ENCODE measurements around the gene MAN2A1. TPM values are rescaled to one million over a fixed set of nuclear protein-coding genes. Genes with fewer than 3 reads are reported as not detected.

Gene MAN2A1
- total RNA-seq, 4 donors from 2014 or later, result 53.1 to 83.6 (median 59.3) TPM

DNA sequence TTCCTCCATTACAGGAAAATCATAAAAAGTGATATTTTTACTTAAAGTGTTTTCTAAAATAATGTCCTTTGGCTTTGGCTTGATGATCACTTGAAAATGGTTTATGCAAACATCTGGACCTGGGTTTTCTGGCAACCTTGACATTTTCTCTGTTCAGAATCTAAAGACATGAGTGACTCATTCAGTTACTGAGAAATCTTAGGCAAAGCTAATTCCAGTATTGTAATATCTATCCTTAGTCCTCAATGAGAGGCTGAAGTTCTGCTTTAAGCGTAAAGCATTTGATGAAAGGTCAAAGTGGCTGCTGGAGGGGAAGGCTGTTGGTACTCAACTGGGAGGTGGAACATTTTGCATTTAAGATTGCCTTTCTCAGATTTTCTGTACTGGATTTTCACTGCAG, 2.3 kb downstream of the MAN2A1 start:
- Histone ChIP-seq H3K9me3 (no peaks in the 10 kb centered on the region), H3K4me3 (replicated peaks in 1 of 3) (no peak overlapping the region), H3K27ac (no peak overlapping the region), H3K36me3 (no peaks in the 10 kb centered on the region), H3K27me3 (no peaks in the 10 kb centered on the region), H3K4me1 (peaks cover 18 to 37% of the 10 kb centered on the region in 2 donors)
- intact Hi-C loops (cut with DNase I), result no loop called here
- 59 to 77% methylated on average over 1 of the region's 1 CpG for WGBS, 2 donors
- no peak for DNase-seq
- TF ChIP-seq CTCF (IDR thresholded peaks at IDR 0.05), result no peak
- no peak for TF ChIP-seq POLR2A (IDR thresholded peaks at IDR 0.05)

DNA sequence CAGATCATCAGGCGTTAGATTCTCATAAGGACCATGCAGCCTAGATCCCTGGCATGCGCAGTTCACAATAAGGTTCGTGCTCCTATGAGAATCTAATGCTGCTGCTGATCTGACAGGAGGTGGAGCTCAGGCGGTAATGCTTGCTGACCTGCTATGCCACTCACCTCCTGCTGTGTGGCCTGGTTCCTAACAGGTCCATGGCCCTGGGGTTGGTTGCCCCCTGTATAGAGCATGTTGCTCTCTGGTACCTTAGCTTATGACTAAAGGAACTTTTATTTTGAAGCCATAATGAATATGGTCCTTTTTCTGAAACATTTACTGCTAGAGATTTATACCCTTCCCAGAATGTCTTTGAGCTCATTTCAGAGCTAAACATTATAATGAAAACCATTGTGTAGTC, 3.1 kb downstream of the MAN2A1 start:
- Histone ChIP-seq H3K4me3 (replicated peaks in 1 of 3) (no peak overlapping the region), H3K27ac (no peak overlapping the region), H3K9me3 (no peaks in the 10 kb centered on the region), H3K27me3 (no peaks in the 10 kb centered on the region), H3K36me3 (no peaks in the 10 kb centered on the region), H3K4me1 (peaks cover 18 to 37% of the 10 kb centered on the region in 2 donors)
- TF ChIP-seq CTCF (IDR thresholded peaks at IDR 0.05), result no peak
- no peak for TF ChIP-seq POLR2A (IDR thresholded peaks at IDR 0.05)
- DNase-seq, result no peak
- 87 to 91% methylated on average over 4 of the region's 4 CpGs for WGBS, 2 donors
- intact Hi-C loops (cut with DNase I), result no loop called here

- no peak for TF ChIP-seq POLR2A (IDR thresholded peaks at IDR 0.05)
- TF ChIP-seq CTCF (IDR thresholded peaks at IDR 0.05), result no peak
- no peak for DNase-seq
- H3K27ac ChIP-seq, result no peak overlapping the region
- no peak overlapping the region for H3K4me3 ChIP-seq (replicated peaks in 1 of 3)
- intact Hi-C loops (cut with DNase I), result no loop called here
- H3K36me3 ChIP-seq, result no peaks in the 10 kb centered on the region
- no peaks in the 10 kb centered on the region for H3K27me3 ChIP-seq
- H3K4me1 ChIP-seq, result peaks cover 18 to 37% of the 10 kb centered on the region in 2 donors
- WGBS, 2 donors, result 84% methylated on average over 6 of the region's 6 CpGs
- H3K9me3 ChIP-seq, result no peaks in the 10 kb centered on the region
Measured at GRCh38 chr5:109693535-109694400, 4.0 kb downstream of the MAN2A1 start.

DNA sequence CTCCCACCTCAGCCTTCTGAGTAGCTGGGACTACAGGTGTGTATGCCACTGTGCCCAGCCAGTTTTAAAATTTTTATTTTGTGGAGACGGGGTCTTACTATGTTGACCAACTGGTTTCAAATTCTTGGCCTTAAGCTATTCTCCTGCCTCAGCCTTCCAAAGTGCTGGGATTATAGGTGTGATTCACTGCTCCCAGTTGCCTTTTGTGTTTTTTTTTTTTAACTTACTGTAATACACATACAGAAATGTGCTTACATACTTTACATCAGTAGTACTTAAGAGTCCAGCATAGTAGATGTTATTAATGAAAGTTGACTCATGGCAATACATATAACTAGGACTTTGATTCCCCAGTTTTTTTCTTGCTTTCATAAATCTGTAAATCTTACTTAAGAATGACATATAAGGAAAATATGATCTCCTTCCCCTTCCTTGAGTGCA, 4.7 kb downstream of the MAN2A1 start:
- TF ChIP-seq CTCF (IDR thresholded peaks at IDR 0.05), result no peak
- Histone ChIP-seq H3K27ac (no peak overlapping the region), H3K27me3 (no peaks in the 10 kb centered on the region), H3K9me3 (no peaks in the 10 kb centered on the region), H3K4me3 (replicated peaks in 1 of 3) (no peak overlapping the region), H3K36me3 (no peaks in the 10 kb centered on the region), H3K4me1 (peaks cover 18 to 37% of the 10 kb centered on the region in 2 donors)
- intact Hi-C loops (cut with DNase I), result no loop called here
- DNase-seq, result no peak
- WGBS, 2 donors, result 95 to 100% methylated on average over 1 of the region's 1 CpG
